GM18517 (cell line): Measurements from ENCODE around the gene HUWE1.

Experiments used
- ATAC-seq: cut with Tn5 transposase; IDR thresholded peaks from one replicate; pipeline ENCODE4 v1.9.1; 2021; ENCODE audit warnings: mild to moderate bottlenecking, moderate library complexity; ENCODE audit not compliant: unreplicated experiment

HUWE1 gene

GRCh38 chrX:53622431-53622830 is 64.1 kb downstream of the HUWE1 start:
- no peak for ATAC-seq

GRCh38 chrX:53621418-53621986 is 65.0 kb downstream of the HUWE1 start:
- ATAC-seq: no peak

- no peak for ATAC-seq
Measured at GRCh38 chrX:53616946-53617345, 69.6 kb downstream of the HUWE1 start.

GRCh38 chrX:53606456-53606855 is 80.1 kb downstream of the HUWE1 start:
- ATAC-seq: no peak

- ATAC-seq: no peak
Measured at GRCh38 chrX:53605004-53605403, 81.5 kb downstream of the HUWE1 start.

GRCh38 chrX:53599781-53600396 is 86.6 kb downstream of the HUWE1 start:
- ATAC-seq: no peak

GRCh38 chrX:53598169-53598568 is 88.3 kb downstream of the HUWE1 start:
- ATAC-seq: no peak

GRCh38 chrX:53595266-53595810 is 91.2 kb downstream of the HUWE1 start:
- no peak for ATAC-seq

- ATAC-seq: no peak
Measured at GRCh38 chrX:53594354-53594753, 92.2 kb downstream of the HUWE1 start.

GRCh38 chrX:53587795-53588420 is 98.6 kb downstream of the HUWE1 start:
- ATAC-seq: no peak

GRCh38 chrX:53584891-53585290 is 101.6 kb downstream of the HUWE1 start:
- no peak for ATAC-seq

GRCh38 chrX:53583571-53583970 is 102.9 kb downstream of the HUWE1 start:
- no peak for ATAC-seq

GRCh38 chrX:53580742-53581504 is 105.6 kb downstream of the HUWE1 start:
- ATAC-seq: no peak

- ATAC-seq: no peak
Measured at GRCh38 chrX:53571494-53571893, 115.0 kb downstream of the HUWE1 start.

GRCh38 chrX:53563324-53563723 is 123.2 kb downstream of the HUWE1 start:
- no peak for ATAC-seq

GRCh38 chrX:53561912-53562311 is 124.6 kb downstream of the HUWE1 start:
- no peak for ATAC-seq

GRCh38 chrX:53558646-53559045 is 127.9 kb downstream of the HUWE1 start:
- no peak for ATAC-seq

GRCh38 chrX:53556868-53557267 is 129.7 kb downstream of the HUWE1 start:
- ATAC-seq: no peak

- no peak for ATAC-seq
Measured at GRCh38 chrX:53550756-53551463, 135.6 kb downstream of the HUWE1 start.

- ATAC-seq: no peak
Measured at GRCh38 chrX:53547668-53548067, 138.9 kb downstream of the HUWE1 start.

- ATAC-seq: no peak
Measured at GRCh38 chrX:53544936-53545335, 141.6 kb downstream of the HUWE1 start.
